WERI-Rb-1 (cell line): Measurements from ENCODE around the gene SMG1.

ENCODE experiments used
- DNase-seq: peaks from one replicate; pipeline ENCODE4 v3.0.0-alpha.2; 2020
- H3K27ac ChIP-seq: fragments of 250-450 bp; sonication (Bioruptor Pico); 2 replicates; pipeline ENCODE4 v1.5.1; 2020; ENCODE audit warnings: mild to moderate bottlenecking, moderate library complexity
- H3K27me3 ChIP-seq: fragments of 250-450 bp; sonication (Bioruptor Pico); 2 replicates; pipeline ENCODE4 v1.5.1; 2021; ENCODE audit warnings: mild to moderate bottlenecking, low read depth, moderate library complexity; ENCODE audit not compliant: insufficient read depth, severe bottlenecking
- H3K36me3 ChIP-seq: fragments of 250-450 bp; sonication (Bioruptor Pico); 2 replicates; pipeline ENCODE4 v1.5.1; 2020; ENCODE audit warnings: mild to moderate bottlenecking, moderate library complexity
- H3K4me3 ChIP-seq: 2 replicates; pipeline ENCODE4 v1.5.1; 2011; ENCODE audit warnings: low read depth, mild to moderate bottlenecking, control low read depth, low read length
- H3K9me3 ChIP-seq: fragments of 250-450 bp; sonication (Bioruptor Pico); 2 replicates; pipeline ENCODE4 v1.5.1; 2021; ENCODE audit warnings: mild to moderate bottlenecking, moderate library complexity; ENCODE audit not compliant: severe bottlenecking
- CTCF ChIP-seq: IDR thresholded peaks from 2 replicates; pipeline ENCODE4 v1.5.1; 2011; ENCODE audit warnings: low read depth, mild to moderate bottlenecking, control low read depth, inconsistent platforms, low read length

The SMG1 gene

GRCh38 chr16:18948372-18949020, 22.3 kb upstream of the SMG1 start:
- H3K9me3 ChIP-seq = no peaks in the 10 kb centered on the region
- TF ChIP-seq CTCF = no peak
- no peak overlapping the region for H3K27ac ChIP-seq
- no peaks in the 10 kb centered on the region for H3K36me3 ChIP-seq
- H3K4me3 ChIP-seq = no peak overlapping the region
- no peak for DNase-seq
- no peaks in the 10 kb centered on the region for H3K27me3 ChIP-seq

GRCh38 chr16:18945233-18945632, 19.0 kb upstream of the SMG1 start:
- no peak for DNase-seq
- no peak for TF ChIP-seq CTCF
- no peak overlapping the region for H3K4me3 ChIP-seq
- H3K36me3 ChIP-seq = no peaks in the 10 kb centered on the region
- no peak overlapping the region for H3K27ac ChIP-seq
- no peaks in the 10 kb centered on the region for H3K9me3 ChIP-seq
- H3K27me3 ChIP-seq = no peaks in the 10 kb centered on the region

- H3K27ac ChIP-seq = no peak overlapping the region
- H3K4me3 ChIP-seq = no peak overlapping the region
- no peaks in the 10 kb centered on the region for H3K36me3 ChIP-seq
- DNase-seq = no peak
- no peaks in the 10 kb centered on the region for H3K9me3 ChIP-seq
- TF ChIP-seq CTCF = no peak
- H3K27me3 ChIP-seq = no peaks in the 10 kb centered on the region
Observed at GRCh38 chr16:18943414-18943813, 17.2 kb upstream of the SMG1 start.

- no peak for DNase-seq
- Histone ChIP-seq H3K27ac (no peak overlapping the region), H3K4me3 (no peak overlapping the region), H3K9me3 (no peaks in the 10 kb centered on the region), H3K27me3 (no peaks in the 10 kb centered on the region), H3K36me3 (no peaks in the 10 kb centered on the region)
- TF ChIP-seq CTCF = no peak
Observed at GRCh38 chr16:18942061-18942460, 15.9 kb upstream of the SMG1 start.

- H3K4me3 ChIP-seq = no peak overlapping the region
Observed at GRCh38 chr16:18941471-18941870, 15.3 kb upstream of the SMG1 start.

More at GRCh38 chr16:18941471-18941870, 15.3 kb upstream of the SMG1 start:
- TF ChIP-seq CTCF = no peak
- DNase-seq = no peak
- Histone ChIP-seq H3K27ac (no peak overlapping the region), H3K27me3 (no peaks in the 10 kb centered on the region), H3K36me3 (no peaks in the 10 kb centered on the region), H3K9me3 (no peaks in the 10 kb centered on the region)
